HEK293T (cell line): ENCODE measurements around the gene DRD2.

Experiments used
- BHLHE40 ChIP-seq: fragments of 450-650 bp; IDR thresholded peaks from 2 replicates; pipeline ENCODE4 v1.6.1; 2016; ENCODE audit warnings: mild to moderate bottlenecking, moderate library complexity, borderline replicate concordance
- FOXM1 ChIP-seq: fragments of 450-650 bp; IDR thresholded peaks from 2 replicates; pipeline ENCODE4 v1.6.1; 2017; ENCODE audit warnings: mild to moderate bottlenecking, borderline replicate concordance
- LEF1 ChIP-seq: fragments of 450-650 bp; IDR thresholded peaks from 2 replicates; pipeline ENCODE4 v1.6.1; 2017; ENCODE audit warnings: mild to moderate bottlenecking, borderline replicate concordance
- NFRKB ChIP-seq: fragments of 450-650 bp; IDR thresholded peaks from 2 replicates; pipeline ENCODE4 v1.6.1; 2016; ENCODE audit warnings: mild to moderate bottlenecking, moderate library complexity
- SP1 ChIP-seq: fragments of 450-650 bp; IDR thresholded peaks from 2 replicates; pipeline ENCODE4 v1.6.1; 2017
- SUZ12 ChIP-seq: fragments of 450-650 bp; IDR thresholded peaks from 2 replicates; pipeline ENCODE4 v1.6.1; 2016; ENCODE audit warnings: mild to moderate bottlenecking
- TARDBP ChIP-seq: fragments of 450-650 bp; IDR thresholded peaks from 2 replicates; pipeline ENCODE4 v1.6.1; 2016
- ZNF384 ChIP-seq: fragments of 450-650 bp; IDR thresholded peaks from 2 replicates; pipeline ENCODE4 v1.6.1; 2016

GRCh38 chr11:113504071-113504470, 28.9 kb upstream of the DRD2 start:
- TF ChIP-seq SUZ12, result no peak
- TF ChIP-seq NFRKB, result no peak
- no peak for TF ChIP-seq ZNF384
- TF ChIP-seq TARDBP, result no peak
- TF ChIP-seq BHLHE40, result no peak
- no peak for TF ChIP-seq FOXM1
- no peak for TF ChIP-seq LEF1
- TF ChIP-seq SP1, result no peak
